HL-60 (cell line): ENCODE measurements around the gene ARIH1.

Experiments used
- DNase-seq, 2 experiments: peaks; one replicate each; pipeline ENCODE4 v3.0.0-alpha.2; 2010 to 2020; ENCODE audit warnings: low read depth in 1 of 2, low spot score in 1 of 2
- H3K27ac ChIP-seq: fragments of 250-450 bp; sonication (Bioruptor Pico); replicated peaks from 2 replicates; pipeline ENCODE4 v1.5.1; 2020; ENCODE audit warnings: mild to moderate bottlenecking, moderate library complexity
- H3K27me3 ChIP-seq: fragments of 250-450 bp; sonication (Bioruptor Pico); 2 replicates; pipeline ENCODE4 v1.5.1; 2021; ENCODE audit warnings: mild to moderate bottlenecking, moderate library complexity; ENCODE audit not compliant: insufficient read depth, poor library complexity, severe bottlenecking
- H3K4me3 ChIP-seq: replicated peaks from 2 replicates; pipeline ENCODE4 v1.5.1; 2011; ENCODE audit warnings: mild to moderate bottlenecking, control low read depth, low read length; ENCODE audit not compliant: insufficient read depth
- CTCF ChIP-seq: IDR thresholded peaks from one replicate; pipeline ENCODE4 v1.5.1; 2011; ENCODE audit warnings: low read length, control low read depth, inconsistent platforms; ENCODE audit not compliant: insufficient read depth
- GABPA ChIP-seq: IDR thresholded peaks from 2 replicates; pipeline ENCODE4 v1.6.1; 2012; ENCODE audit warnings: low read depth
- POLR2AphosphoS5 ChIP-seq: IDR thresholded peaks from 2 replicates; pipeline ENCODE4 v1.6.1; 2012; ENCODE audit warnings: low read depth
- REST ChIP-seq: IDR thresholded peaks from 2 replicates; pipeline ENCODE4 v1.6.1; 2012; ENCODE audit warnings: low read depth; ENCODE audit not compliant: insufficient replicate concordance
- SPI1 ChIP-seq: IDR thresholded peaks from 2 replicates; pipeline ENCODE4 v1.6.1; 2012; ENCODE audit warnings: low read depth, mild to moderate bottlenecking, borderline replicate concordance

Gene ARIH1

GRCh38 chr15:72496783-72497182 is 22.7 kb downstream of the ARIH1 start:
- no peak for TF ChIP-seq POLR2AphosphoS5
- TF ChIP-seq CTCF: no peak
- TF ChIP-seq GABPA: no peak
- TF ChIP-seq REST: no peak
- TF ChIP-seq SPI1: no peak
- Histone ChIP-seq H3K27me3 (no peaks in the 10 kb centered on the region), H3K27ac (no peak overlapping the region), H3K4me3 (no peak overlapping the region)
- DNase-seq: no peak

- Histone ChIP-seq H3K27ac (no peak overlapping the region), H3K27me3 (no peaks in the 10 kb centered on the region), H3K4me3 (no peak overlapping the region)
- TF ChIP-seq SPI1 (no peak), CTCF (no peak), REST (no peak), POLR2AphosphoS5 (no peak), GABPA (no peak)
- no peak for DNase-seq
These were observed 23.3 kb downstream of the ARIH1 start for GRCh38 chr15:72497402-72497801.

GRCh38 chr15:72502220-72502809 is 28.2 kb downstream of the ARIH1 start:
- Histone ChIP-seq H3K27ac (no peak overlapping the region), H3K27me3 (no peaks in the 10 kb centered on the region), H3K4me3 (no peak overlapping the region)
- no peak for TF ChIP-seq SPI1
- TF ChIP-seq REST: no peak
- no peak for TF ChIP-seq CTCF
- TF ChIP-seq GABPA: no peak
- TF ChIP-seq POLR2AphosphoS5: no peak
- DNase-seq: no peak
